GM10248 (cell line): ENCODE data around the gene PROZ.

Experiments
- CTCF ChIA-PET: fragments of 300-600 bp; sonication (Branson Sonifier 250); formaldehyde crosslinking; extraction: SDS; loops from one replicate; lab custom pipeline; 2021; ENCODE audit warnings: antibody characterized with exemption; lab: Yijun Ruan, JAX
- POLR2A ChIA-PET: fragments of 350-650 bp; sonication (Branson Sonifier 250); formaldehyde crosslinking; extraction: SDS; loops from one replicate; lab custom pipeline; 2020; ENCODE audit warnings: antibody characterized with exemption; lab: Yijun Ruan, JAX
- DNase-seq: peaks from one replicate; pipeline ENCODE4 v3.0.0; 2012; ENCODE audit errors: extremely low spot score
- CTCF ChIP-seq: IDR thresholded peaks from 2 replicates; pipeline ENCODE4 v1.5.1; 2012; ENCODE audit warnings: mild to moderate bottlenecking, low read depth; ENCODE audit errors: extremely low read depth, missing control alignments, control extremely low read depth

Gene PROZ

GRCh38 chr13:113152984-113153809 lies 5.3 kb upstream of the PROZ start:
- ChIA-PET POLR2A (no interaction called here), CTCF (no interaction called here)
- no peak for TF ChIP-seq CTCF
- DNase-seq: no peak

GRCh38 chr13:113153810-113154748 lies 4.4 kb upstream of the PROZ start:
- ChIA-PET POLR2A (no interaction called here), CTCF (interaction anchor here (1.0 kb wide), 1 partner anchor 13 kb away, joined by 3 read pairs; no protein-coding TSS in a partner anchor)
- DNase-seq: peak; percentile 77
- no peak for TF ChIP-seq CTCF

GRCh38 chr13:113155201-113155600 lies 3.2 kb upstream of the PROZ start:
- CTCF ChIA-PET: interaction anchor here (1.0 kb wide), 1 partner anchor 12 kb away, joined by 3 read pairs; no protein-coding TSS in a partner anchor
- POLR2A ChIA-PET: no interaction called here
- no peak for DNase-seq
- TF ChIP-seq CTCF: no peak

- ChIA-PET POLR2A (no interaction called here), CTCF (interaction anchor here (0.6 kb wide), 1 partner anchor 9 kb away, joined by 3 read pairs; no protein-coding TSS in a partner anchor)
- no peak for TF ChIP-seq CTCF
- no peak for DNase-seq
These were observed 2.3 kb upstream of the PROZ start for GRCh38 chr13:113155982-113156655.

GRCh38 chr13:113157206-113157928 lies 1.1 kb upstream of the PROZ start:
- no peak for TF ChIP-seq CTCF
- ChIA-PET CTCF (no interaction called here), POLR2A (no interaction called here)
- no peak for DNase-seq

- TF ChIP-seq CTCF: no peak
- ChIA-PET POLR2A (no interaction called here), CTCF (no interaction called here)
- DNase-seq: no peak
These were observed 498 bp downstream of the PROZ start for GRCh38 chr13:113158946-113159345.
